IPS-18c (cell line): ENCODE data around the gene UNC5C.

ENCODE experiments used
- H3K4me3 ChIP-seq: 2 replicates; pipeline ENCODE4 v1.7.0; 2013; ENCODE audit warnings: low read depth, mild to moderate bottlenecking, low read length, moderate library complexity; ENCODE audit not compliant: insufficient read depth
- H3K9me3 ChIP-seq: one replicate; pipeline ENCODE4 v1.6.1; 2013; ENCODE audit warnings: mild to moderate bottlenecking, low read length, moderate library complexity; ENCODE audit not compliant: control insufficient read depth, insufficient read depth

The UNC5C gene

GRCh38 chr4:95507147-95507546, 41.6 kb downstream of the UNC5C start:
- Histone ChIP-seq H3K9me3 (no peaks in the 10 kb centered on the region), H3K4me3 (no peak overlapping the region)

GRCh38 chr4:95506264-95506663, 42.5 kb downstream of the UNC5C start:
- no peaks in the 10 kb centered on the region for H3K9me3 ChIP-seq

GRCh38 chr4:95505799-95506198, 43.0 kb downstream of the UNC5C start:
- Histone ChIP-seq H3K4me3 (no peak overlapping the region), H3K9me3 (no peaks in the 10 kb centered on the region)

More at GRCh38 chr4:95506264-95506663, 42.5 kb downstream of the UNC5C start:
- no peak overlapping the region for H3K4me3 ChIP-seq

GRCh38 chr4:95505151-95505550, 43.6 kb downstream of the UNC5C start:
- Histone ChIP-seq H3K9me3 (no peaks in the 10 kb centered on the region), H3K4me3 (no peak overlapping the region)

- no peak overlapping the region for H3K4me3 ChIP-seq
- H3K9me3 ChIP-seq = no peaks in the 10 kb centered on the region
Measured at GRCh38 chr4:95504501-95504900, 44.3 kb downstream of the UNC5C start.

GRCh38 chr4:95500361-95500760, 48.4 kb downstream of the UNC5C start:
- H3K9me3 ChIP-seq = no peaks in the 10 kb centered on the region
- H3K4me3 ChIP-seq = no peak overlapping the region

- Histone ChIP-seq H3K9me3 (no peaks in the 10 kb centered on the region), H3K4me3 (no peak overlapping the region)
Measured at GRCh38 chr4:95499291-95499696, 49.5 kb downstream of the UNC5C start.

- Histone ChIP-seq H3K9me3 (no peaks in the 10 kb centered on the region), H3K4me3 (no peak overlapping the region)
Measured at GRCh38 chr4:95494186-95494585, 54.6 kb downstream of the UNC5C start.

- Histone ChIP-seq H3K4me3 (no peak overlapping the region), H3K9me3 (no peaks in the 10 kb centered on the region)
Measured at GRCh38 chr4:95478679-95479078, 70.1 kb downstream of the UNC5C start.

GRCh38 chr4:95476121-95476520, 72.7 kb downstream of the UNC5C start:
- Histone ChIP-seq H3K4me3 (no peak overlapping the region), H3K9me3 (no peaks in the 10 kb centered on the region)

- no peaks in the 10 kb centered on the region for H3K9me3 ChIP-seq
- H3K4me3 ChIP-seq = no peak overlapping the region
Measured at GRCh38 chr4:95472534-95472933, 76.2 kb downstream of the UNC5C start.

GRCh38 chr4:95470622-95471021, 78.2 kb downstream of the UNC5C start:
- Histone ChIP-seq H3K9me3 (no peaks in the 10 kb centered on the region), H3K4me3 (no peak overlapping the region)

GRCh38 chr4:95469617-95470016, 79.2 kb downstream of the UNC5C start:
- Histone ChIP-seq H3K9me3 (no peaks in the 10 kb centered on the region), H3K4me3 (no peak overlapping the region)

GRCh38 chr4:95466791-95467190, 82.0 kb downstream of the UNC5C start:
- no peak overlapping the region for H3K4me3 ChIP-seq
- H3K9me3 ChIP-seq = no peaks in the 10 kb centered on the region

- H3K4me3 ChIP-seq = no peak overlapping the region
- no peaks in the 10 kb centered on the region for H3K9me3 ChIP-seq
Measured at GRCh38 chr4:95465010-95465409, 83.8 kb downstream of the UNC5C start.

- H3K9me3 ChIP-seq = no peaks in the 10 kb centered on the region
- H3K4me3 ChIP-seq = no peak overlapping the region
Measured at GRCh38 chr4:95462921-95463320, 85.9 kb downstream of the UNC5C start.

- no peaks in the 10 kb centered on the region for H3K9me3 ChIP-seq
- H3K4me3 ChIP-seq = no peak overlapping the region
Measured at GRCh38 chr4:95457353-95457752, 91.4 kb downstream of the UNC5C start.

GRCh38 chr4:95450294-95450693, 98.5 kb downstream of the UNC5C start:
- no peak overlapping the region for H3K4me3 ChIP-seq
- no peaks in the 10 kb centered on the region for H3K9me3 ChIP-seq

- no peaks in the 10 kb centered on the region for H3K9me3 ChIP-seq
- no peak overlapping the region for H3K4me3 ChIP-seq
Measured at GRCh38 chr4:95446173-95446572, 102.6 kb downstream of the UNC5C start.

GRCh38 chr4:95445251-95445650, 103.5 kb downstream of the UNC5C start:
- no peaks in the 10 kb centered on the region for H3K9me3 ChIP-seq

More at GRCh38 chr4:95445251-95445650, 103.5 kb downstream of the UNC5C start:
- H3K4me3 ChIP-seq = no peak overlapping the region
